Fibroblast of skin of left biceps (primary cell): ENCODE data around the gene GPS1.

Experiments used
- DNase-seq, 2 experiments: peaks; one replicate each; pipeline ENCODE4 v3.0.0-alpha.2; 2013; ENCODE audit warnings: low read depth in 2 of 2

Gene GPS1

GRCh38 chr17:82090549-82091263, 39.0 kb downstream of the GPS1 start:
- no peak for DNase-seq

- DNase-seq: no peak
Measured at GRCh38 chr17:82091264-82092066, 39.8 kb downstream of the GPS1 start.

- DNase-seq: no peak
Measured at GRCh38 chr17:82092094-82092586, 40.4 kb downstream of the GPS1 start.

GRCh38 chr17:82092628-82092994, 40.9 kb downstream of the GPS1 start:
- DNase-seq: no peak

- no peak for DNase-seq
Measured at GRCh38 chr17:82092995-82093751, 41.5 kb downstream of the GPS1 start.

- DNase-seq: no peak
Measured at GRCh38 chr17:82094931-82095776, 43.5 kb downstream of the GPS1 start.

- DNase-seq: no peak
Measured at GRCh38 chr17:82095777-82096708, 44.3 kb downstream of the GPS1 start.

- DNase-seq: no peak
Measured at GRCh38 chr17:82096709-82097183, 45.0 kb downstream of the GPS1 start.

- DNase-seq: no peak
Measured at GRCh38 chr17:82097184-82097918, 45.7 kb downstream of the GPS1 start.

GRCh38 chr17:82097919-82098168, 46.1 kb downstream of the GPS1 start:
- DNase-seq: no peak

- peak; percentile 92 to 94 for DNase-seq
Measured at GRCh38 chr17:82098169-82098938, 46.7 kb downstream of the GPS1 start, which contains the start of gene FASN. FASN (minus strand) TSS chr17:82098236; CDS start chr17:82096445, 1,791 bp downstream.

GRCh38 chr17:82098939-82099763, 47.5 kb downstream of the GPS1 start:
- DNase-seq: no peak

- DNase-seq: no peak
Measured at GRCh38 chr17:82100502-82101298, 49.0 kb downstream of the GPS1 start.

- DNase-seq: no peak
Measured at GRCh38 chr17:82101301-82101715, 49.6 kb downstream of the GPS1 start.

GRCh38 chr17:82101767-82102679, 50.3 kb downstream of the GPS1 start:
- DNase-seq: no peak
